ENCODE results near the gene TMEM131. TPM values are rescaled to one million over a fixed set of nuclear protein-coding genes. Genes with fewer than 3 reads are reported as not detected.

The TMEM131 gene
- total RNA-seq, 1 donor from 2014 or later, result 35.4 TPM

DNA sequence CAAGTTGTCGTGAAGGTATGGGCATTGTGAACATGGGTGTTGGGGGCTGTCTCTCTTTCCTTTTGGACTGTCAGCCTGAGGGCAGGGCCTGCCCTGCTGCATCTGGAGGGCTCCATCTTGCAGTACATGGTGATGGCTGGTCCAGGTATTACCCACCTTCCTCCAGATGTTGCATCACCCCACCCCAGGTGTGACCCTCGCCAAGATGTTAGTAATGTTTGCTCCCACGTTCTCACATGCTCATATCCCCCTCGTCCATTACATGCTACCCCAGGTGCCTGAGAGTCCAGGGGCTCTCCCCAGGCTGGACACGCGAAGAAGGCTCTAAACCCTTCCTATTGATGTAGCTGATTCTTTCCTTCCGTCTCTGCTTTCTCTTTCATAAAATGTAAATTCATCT lies 268.5 kb downstream of the TMEM131 start:
- no peak overlapping the region for H3K4me3 ChIP-seq
- no peak for DNase-seq (ENCODE audit: extremely low spot score in 2 of 2)
- intact Hi-C loops (cut with DNase I), result no loop called here
- no peaks in the 10 kb centered on the region for H3K27me3 ChIP-seq
- H3K9me3 ChIP-seq, result no peaks in the 10 kb centered on the region
- no peaks in the 10 kb centered on the region for H3K4me1 ChIP-seq
- TF ChIP-seq POLR2A (IDR thresholded peaks at IDR 0.05) (no peak), POLR2AphosphoS5 (IDR thresholded peaks at IDR 0.05; ENCODE audit: insufficient read depth in 1 of 2, low read depth in 1 of 2) (no peak)
- TF ChIP-seq, protein P1, sequence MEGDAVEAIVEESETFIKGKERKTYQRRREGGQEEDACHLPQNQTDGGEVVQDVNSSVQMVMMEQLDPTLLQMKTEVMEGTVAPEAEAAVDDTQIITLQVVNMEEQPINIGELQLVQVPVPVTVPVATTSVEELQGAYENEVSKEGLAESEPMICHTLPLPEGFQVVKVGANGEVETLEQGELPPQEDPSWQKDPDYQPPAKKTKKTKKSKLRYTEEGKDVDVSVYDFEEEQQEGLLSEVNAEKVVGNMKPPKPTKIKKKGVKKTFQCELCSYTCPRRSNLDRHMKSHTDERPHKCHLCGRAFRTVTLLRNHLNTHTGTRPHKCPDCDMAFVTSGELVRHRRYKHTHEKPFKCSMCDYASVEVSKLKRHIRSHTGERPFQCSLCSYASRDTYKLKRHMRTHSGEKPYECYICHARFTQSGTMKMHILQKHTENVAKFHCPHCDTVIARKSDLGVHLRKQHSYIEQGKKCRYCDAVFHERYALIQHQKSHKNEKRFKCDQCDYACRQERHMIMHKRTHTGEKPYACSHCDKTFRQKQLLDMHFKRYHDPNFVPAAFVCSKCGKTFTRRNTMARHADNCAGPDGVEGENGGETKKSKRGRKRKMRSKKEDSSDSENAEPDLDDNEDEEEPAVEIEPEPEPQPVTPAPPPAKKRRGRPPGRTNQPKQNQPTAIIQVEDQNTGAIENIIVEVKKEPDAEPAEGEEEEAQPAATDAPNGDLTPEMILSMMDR (IDR thresholded peaks at IDR 0.05), result no peak
- no peak overlapping the region for H3K27ac ChIP-seq
- no peaks in the 10 kb centered on the region for H3K36me3 ChIP-seq

DNA sequence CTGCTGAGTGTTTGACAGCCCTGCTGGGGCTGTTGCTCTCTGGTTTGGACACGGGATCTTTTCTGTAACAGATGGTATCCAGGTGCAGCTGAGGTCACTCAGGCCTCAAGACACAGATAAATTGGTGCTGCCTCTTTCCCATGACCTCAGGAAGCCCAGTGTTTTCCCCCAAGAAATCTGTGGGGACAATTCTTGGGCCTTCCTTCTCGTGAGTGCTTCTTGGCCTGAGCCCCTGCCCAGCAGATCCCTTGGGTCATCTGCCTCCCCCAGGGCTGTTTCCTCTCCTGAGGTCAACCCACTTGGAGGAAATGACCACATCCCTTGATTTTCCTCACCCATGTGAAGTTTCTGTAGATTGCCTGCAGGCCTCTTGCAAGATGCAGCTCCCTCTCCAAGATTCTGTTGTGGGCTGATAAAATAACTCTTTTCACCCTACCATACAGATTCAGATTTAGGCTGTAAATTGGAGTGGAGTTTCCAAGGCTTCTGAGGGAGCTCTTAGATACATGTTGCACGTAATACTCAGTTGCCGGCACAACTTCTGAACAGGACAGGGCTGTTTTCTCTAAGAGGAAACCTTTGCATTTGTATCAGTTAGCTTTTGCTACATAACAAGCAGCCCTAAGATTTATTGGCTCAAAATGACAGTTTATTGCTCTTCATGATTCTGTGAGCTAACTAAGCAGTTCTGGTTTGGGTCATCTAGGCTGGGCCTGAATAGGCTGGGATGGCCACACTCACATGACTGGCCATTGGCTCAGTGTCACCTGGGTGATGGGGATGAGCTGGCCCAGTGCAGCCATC lies 269.3 kb downstream of the TMEM131 start:
- Histone ChIP-seq H3K27ac (no peak overlapping the region), H3K27me3 (no peaks in the 10 kb centered on the region), H3K36me3 (no peaks in the 10 kb centered on the region), H3K4me1 (no peaks in the 10 kb centered on the region), H3K9me3 (no peaks in the 10 kb centered on the region), H3K4me3 (no peak overlapping the region)
- TF ChIP-seq POLR2A (IDR thresholded peaks at IDR 0.05) (no peak), POLR2AphosphoS5 (IDR thresholded peaks at IDR 0.05; ENCODE audit: insufficient read depth in 1 of 2, low read depth in 1 of 2) (no peak)
- intact Hi-C loops (cut with DNase I), result no loop called here
- DNase-seq (ENCODE audit: extremely low spot score in 2 of 2), result no peak

DNA sequence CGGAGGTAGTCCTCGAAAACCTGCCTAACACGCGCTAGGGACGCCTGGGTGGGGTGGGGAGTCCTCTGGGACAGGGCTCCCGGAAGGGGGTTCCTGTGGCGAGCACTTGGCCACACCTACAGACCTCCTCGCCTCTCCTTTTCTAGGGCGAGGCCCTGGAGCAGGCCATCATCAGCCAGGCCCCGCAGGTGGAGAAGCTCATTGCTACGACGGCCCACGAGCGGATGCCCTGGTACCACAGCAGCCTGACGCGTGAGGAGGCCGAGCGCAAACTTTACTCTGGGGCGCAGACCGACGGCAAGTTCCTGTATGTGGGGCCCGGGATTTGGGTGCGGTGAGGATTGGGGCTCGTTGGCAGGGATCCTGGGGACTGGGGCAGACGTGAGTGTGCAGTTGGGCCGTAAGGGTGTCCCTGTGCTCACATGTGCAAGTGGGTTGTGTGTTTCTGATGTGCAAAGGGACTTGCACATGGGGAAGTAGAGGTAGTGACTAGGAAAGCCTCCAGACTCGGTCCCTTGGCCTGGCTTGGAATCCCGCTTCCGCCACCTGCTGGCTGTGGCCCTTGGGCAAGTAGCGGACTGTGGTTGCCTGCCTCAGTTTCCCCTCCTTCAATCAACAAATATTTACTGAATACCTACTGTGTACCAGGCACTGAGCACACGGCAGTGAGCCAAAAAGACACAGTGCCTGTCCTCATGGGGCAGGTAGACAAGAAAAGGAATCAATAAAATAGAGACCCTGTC lies 270.6 kb downstream of the TMEM131 start:
- DNase-seq (ENCODE audit: extremely low spot score in 2 of 2), result no peak
- Histone ChIP-seq H3K4me1 (no peaks in the 10 kb centered on the region), H3K27ac (no peak overlapping the region), H3K27me3 (no peaks in the 10 kb centered on the region), H3K9me3 (no peaks in the 10 kb centered on the region), H3K4me3 (no peak overlapping the region), H3K36me3 (no peaks in the 10 kb centered on the region)
- intact Hi-C loops (cut with DNase I), result no loop called here
- TF ChIP-seq POLR2A (IDR thresholded peaks at IDR 0.05), result no peak
- no peak for TF ChIP-seq POLR2AphosphoS5 (IDR thresholded peaks at IDR 0.05; ENCODE audit: insufficient read depth in 1 of 2, low read depth in 1 of 2)
- TF ChIP-seq, protein P1 (IDR thresholded peaks at IDR 0.05), result no peak

DNA sequence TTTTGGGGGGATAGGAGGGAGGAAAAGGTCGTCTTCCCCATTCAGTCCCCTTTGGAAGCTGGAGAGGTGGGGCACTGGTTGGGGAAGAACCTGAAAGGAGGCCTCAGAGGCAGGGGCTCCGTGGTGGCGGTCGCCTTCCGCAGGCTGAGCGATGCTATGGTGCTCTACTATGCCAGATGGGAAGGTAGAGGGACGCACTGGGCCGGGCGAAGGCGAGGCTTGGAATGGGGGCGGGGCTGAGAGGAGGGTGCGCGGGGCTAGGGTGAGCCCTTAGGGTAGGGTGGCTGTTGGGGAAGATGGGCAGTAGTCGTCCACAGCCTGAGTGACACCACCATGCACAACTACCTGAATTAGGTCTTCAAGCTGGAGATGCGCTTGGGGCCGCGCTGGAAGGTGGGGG lies 271.2 kb downstream of the TMEM131 start:
- intact Hi-C loops (cut with DNase I), result no loop called here
- Histone ChIP-seq H3K27me3 (no peaks in the 10 kb centered on the region), H3K4me3 (no peak overlapping the region), H3K9me3 (no peaks in the 10 kb centered on the region), H3K4me1 (no peaks in the 10 kb centered on the region), H3K36me3 (no peaks in the 10 kb centered on the region), H3K27ac (no peak overlapping the region)
- DNase-seq (ENCODE audit: extremely low spot score in 2 of 2), result no peak
- TF ChIP-seq, protein P1 (IDR thresholded peaks at IDR 0.05), result no peak
- no peak for TF ChIP-seq POLR2A (IDR thresholded peaks at IDR 0.05)
- no peak for TF ChIP-seq POLR2AphosphoS5 (IDR thresholded peaks at IDR 0.05; ENCODE audit: insufficient read depth in 1 of 2, low read depth in 1 of 2)

DNA sequence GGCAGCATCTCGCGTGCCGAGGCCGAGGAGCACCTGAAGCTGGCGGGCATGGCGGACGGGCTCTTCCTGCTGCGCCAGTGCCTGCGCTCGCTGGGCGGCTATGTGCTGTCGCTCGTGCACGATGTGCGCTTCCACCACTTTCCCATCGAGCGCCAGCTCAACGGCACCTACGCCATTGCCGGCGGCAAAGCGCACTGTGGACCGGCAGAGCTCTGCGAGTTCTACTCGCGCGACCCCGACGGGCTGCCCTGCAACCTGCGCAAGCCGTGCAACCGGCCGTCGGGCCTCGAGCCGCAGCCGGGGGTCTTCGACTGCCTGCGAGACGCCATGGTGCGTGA lies 271.7 kb downstream of the TMEM131 start:
- intact Hi-C loops (cut with DNase I), result no loop called here
- TF ChIP-seq, protein P1 (IDR thresholded peaks at IDR 0.05), result no peak
- TF ChIP-seq POLR2A (IDR thresholded peaks at IDR 0.05) (no peak), POLR2AphosphoS5 (IDR thresholded peaks at IDR 0.05; ENCODE audit: insufficient read depth in 1 of 2, low read depth in 1 of 2) (no peak)
- Histone ChIP-seq H3K4me3 (no peak overlapping the region), H3K4me1 (no peaks in the 10 kb centered on the region), H3K27me3 (no peaks in the 10 kb centered on the region), H3K27ac (no peak overlapping the region), H3K9me3 (no peaks in the 10 kb centered on the region), H3K36me3 (no peaks in the 10 kb centered on the region)
- no peak for DNase-seq (ENCODE audit: extremely low spot score in 2 of 2)

Data from vagina (tissue), 2 donors.